Endothelial cell of umbilical vein (primary cell): ENCODE results near the gene LHFPL6. TPM values are rescaled to one million over a fixed set of nuclear protein-coding genes. Genes with fewer than 3 reads are reported as not detected.

Experiments
- BruUV-seq: library from RNA; stranded (reverse); fragments of 400-500 nt; replicated peaks from 2 replicates; lab custom pipeline; 2021; lab: Mats Ljungman, UMichigan
- CTCF ChIA-PET: fragments of 300-600, 350-600 bp; sonication (Branson Sonifier 250); formaldehyde crosslinking; loops from one replicate; lab custom pipeline; 2021; ENCODE audit warnings: antibody characterized with exemption, inconsistent platforms; lab: Charles Lee
- POLR2A ChIA-PET: fragments of 300-600, 350-600 bp; sonication (Branson Sonifier 250); formaldehyde crosslinking; loops from one replicate; lab custom pipeline; 2021; ENCODE audit warnings: antibody characterized with exemption, inconsistent platforms; lab: Charles Lee
- DNase-seq: peaks from one replicate; pipeline ENCODE4 v3.0.0-alpha.2; 2011; ENCODE audit warnings: low read depth, low spot score
- FAIRE-seq: peaks from 2 replicates; lab custom pipeline; 2011; peaks lifted over from hg19 to GRCh38; lab: Jason Lieb, UNC
- H2AFZ ChIP-seq: 2 replicates; pipeline ENCODE4 v1.6.0; 2012; ENCODE audit warnings: low read depth, low read length, control low read depth, inconsistent platforms
- H3K27ac ChIP-seq: 2 replicates; pipeline ENCODE4 v1.5.1; 2011; ENCODE audit warnings: low read depth, mild to moderate bottlenecking, control low read depth, low read length, moderate library complexity; ENCODE audit not compliant: insufficient read depth
- H3K27me3 ChIP-seq, 2 experiments: 2 replicates each; pipeline versions ENCODE4 v1.6.0 to v1.6.1; 2011; ENCODE audit warnings: low read length in 2 of 2, mixed read lengths in 1 of 2; ENCODE audit not compliant: control insufficient read depth in 2 of 2, insufficient read depth in 2 of 2
- H3K36me3 ChIP-seq, 2 experiments: 2 replicates in 1 of 2; 3 replicates in 1 of 2; pipeline ENCODE4 v1.5.1; 2011; ENCODE audit warnings: low read length in 2 of 2, mild to moderate bottlenecking in 1 of 2, moderate library complexity in 1 of 2; ENCODE audit not compliant: control insufficient read depth in 2 of 2, insufficient read depth in 2 of 2; ENCODE audit errors: extremely low read depth in 1 of 2
- H3K4me1 ChIP-seq: 3 replicates; pipeline ENCODE4 v1.5.1; 2011; ENCODE audit warnings: mild to moderate bottlenecking, low read length; ENCODE audit not compliant: control insufficient read depth, insufficient read depth; ENCODE audit errors: extremely low read depth
- H3K4me2 ChIP-seq: 2 replicates; pipeline ENCODE4 v1.6.1; 2011; ENCODE audit warnings: low read length, control low read depth, mixed read lengths; ENCODE audit not compliant: insufficient read depth
- H3K4me3 ChIP-seq, 3 experiments: fragments of 200-600 bp in 1 of 3; sonication (generic), shearing (Covaris generic) in 1 of 3; replicated peaks in 1 of 3; 2 replicates each; pipeline ENCODE4 v1.5.1; 2011 to 2016; ENCODE audit warnings: control low read depth in 3 of 3, low read length in 3 of 3, mild to moderate bottlenecking in 2 of 3, inconsistent platforms in 1 of 3, low read depth in 1 of 3, moderate library complexity in 1 of 3; ENCODE audit not compliant: insufficient read depth in 1 of 3
- H3K79me2 ChIP-seq: 2 replicates; pipeline ENCODE4 v1.6.0; 2012; ENCODE audit warnings: low read length, inconsistent platforms; ENCODE audit not compliant: control insufficient read depth, insufficient read depth
- H3K9ac ChIP-seq: replicated peaks from 2 replicates; pipeline ENCODE3; 2011; ENCODE audit warnings: low read length, control low read depth; ENCODE audit not compliant: insufficient read depth; ENCODE audit errors: extremely low read depth
- H3K9me1 ChIP-seq: replicated peaks from 3 replicates; pipeline ENCODE4 v1.6.0; 2011; ENCODE audit warnings: mild to moderate bottlenecking, low read length; ENCODE audit not compliant: control insufficient read depth, insufficient read depth; ENCODE audit errors: extremely low read depth
- H3K9me3 ChIP-seq: replicated peaks from 2 replicates; pipeline ENCODE4 v1.5.1; 2012; ENCODE audit warnings: low read length, inconsistent platforms; ENCODE audit not compliant: control insufficient read depth, insufficient read depth
- H4K20me1 ChIP-seq: replicated peaks from 2 replicates; pipeline ENCODE3; 2011; ENCODE audit warnings: mild to moderate bottlenecking, low read length; ENCODE audit not compliant: control insufficient read depth, insufficient read depth; ENCODE audit errors: extremely low read depth
- EZH2 ChIP-seq: IDR thresholded peaks from 2 replicates; pipeline ENCODE4 v1.6.1; 2012; ENCODE audit warnings: borderline replicate concordance, low read depth, mild to moderate bottlenecking, moderate library complexity, low read length, inconsistent platforms; ENCODE audit not compliant: severe bottlenecking
- FOS ChIP-seq: IDR thresholded peaks from 2 replicates; pipeline ENCODE4 v1.6.1; 2011; ENCODE audit warnings: mild to moderate bottlenecking, low read length, moderate library complexity, borderline replicate concordance; ENCODE audit not compliant: insufficient read depth
- GATA2 ChIP-seq: IDR thresholded peaks from 2 replicates; pipeline ENCODE4 v1.7.0; 2011; ENCODE audit warnings: low read depth, mild to moderate bottlenecking, moderate library complexity, mixed read lengths, low read length; ENCODE audit not compliant: insufficient read length, insufficient read depth
- JUN ChIP-seq: IDR thresholded peaks from 2 replicates; pipeline ENCODE4 v1.6.1; 2011; ENCODE audit warnings: borderline replicate concordance, low read depth; ENCODE audit not compliant: insufficient read length, insufficient read depth
- MYC ChIP-seq: IDR thresholded peaks from one replicate; pipeline ENCODE4 v1.6.1; 2011; ENCODE audit warnings: mild to moderate bottlenecking, low read depth, low read length
- POLR2A ChIP-seq: IDR thresholded peaks from 2 replicates; pipeline ENCODE4 v1.6.1; 2012; ENCODE audit warnings: low read depth, mild to moderate bottlenecking, control low read depth, low read length
- POLR2AphosphoS5 ChIP-seq: IDR thresholded peaks from 2 replicates; pipeline ENCODE4 v1.6.1; 2012; ENCODE audit warnings: low read depth, mild to moderate bottlenecking, control low read depth, low read length, moderate library complexity; ENCODE audit not compliant: insufficient read depth
- dilution Hi-C: fragments of 300-500 bp; cut with MboI; formaldehyde crosslinking; loops from one replicate; pipeline ENCODE4 v1.15.0; 2019; ENCODE audit warnings: low sequenced_read_pairs; ENCODE audit not compliant: extremely low pct_ligation_motif_present
- intact Hi-C: fragments of 100-400 bp; cut with micrococcal nuclease; formaldehyde crosslinking; loops from one replicate; pipeline ENCODE4 v1.10.0; 2022
- polyA plus RNA-seq, 4 experiments: library from polyadenylated mRNA; depleted of rRNA in 3 of 4; stranded (reverse) in 3 of 4; unstranded in 1 of 4; fragments of >200 nt; gene quantifications; 2 replicates each; pipeline versions ENCODE4 v1.2.1 to v1.2.3, GENCODE V29; 2011 to 2012; ENCODE audit warnings: missing spikeins in 1 of 4
- total RNA-seq: library from RNA; stranded (reverse); gene quantifications from 2 replicates; pipeline ENCODE4 v1.2.3, GENCODE V29; 2021
- TF ChIP-seq, protein P1 (sequence below): IDR thresholded peaks from 2 replicates; pipeline ENCODE4 v1.6.1; 2011; ENCODE audit not compliant: insufficient read depth, insufficient read length
- TF ChIP-seq, protein P2 (sequence below), 2 donors: IDR thresholded peaks; 1 replicate in 1 of 2; 2 replicates in 1 of 2; pipeline ENCODE4 v1.5.1; 2011; ENCODE audit warnings: low read length in 2 of 2, mild to moderate bottlenecking in 2 of 2, moderate library complexity in 2 of 2, control low read depth in 1 of 2, inconsistent platforms in 1 of 2, low read depth in 1 of 2; ENCODE audit not compliant: insufficient read depth in 1 of 2; ENCODE audit errors: extremely low read depth in 1 of 2

Gene LHFPL6
- total and polyA plus RNA-seq, 2 donors (not counting 3 experiments of a cell fraction or from before 2014, with no cell fraction given) = 17.5 to 19.4 TPM

DNA sequence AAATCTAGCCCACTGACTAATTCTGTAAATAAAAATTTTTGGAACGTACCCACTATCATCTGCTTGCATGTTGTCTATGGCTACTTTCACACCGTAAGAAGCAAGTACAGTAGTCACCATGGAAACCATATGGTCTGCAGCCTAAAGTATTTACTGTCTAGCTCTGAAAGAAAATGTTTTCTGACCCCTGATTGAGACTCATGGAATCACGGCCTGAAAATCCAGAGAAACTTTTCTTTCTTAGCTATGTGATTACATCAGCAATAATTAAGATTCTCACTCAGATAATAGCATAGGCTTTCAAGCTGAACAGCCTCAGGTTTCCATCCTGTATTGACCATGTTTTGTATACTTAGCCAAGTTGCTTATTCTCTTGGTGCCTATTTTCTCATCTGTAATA lies 300.2 kb downstream of the LHFPL6 start:
- no peaks in the 10 kb centered on the region for H3K9me1 ChIP-seq
- H3K4me1 ChIP-seq = no peaks in the 10 kb centered on the region
- ChIA-PET CTCF (no interaction called here), POLR2A (no interaction called here)
- no peaks in the 10 kb centered on the region for H4K20me1 ChIP-seq
- H3K4me3 ChIP-seq = no peak overlapping the region
- H3K27me3 ChIP-seq = no peaks in the 10 kb centered on the region
- H3K79me2 ChIP-seq = no peaks in the 10 kb centered on the region
- BruUV-seq = no TSS peak
- no peak overlapping the region for H3K9ac ChIP-seq
- dilution Hi-C loops (no loop called here), intact Hi-C loops (no loop called here)
- H3K9me3 ChIP-seq = no peaks in the 10 kb centered on the region
- H3K4me2 ChIP-seq = no peak overlapping the region
- TF ChIP-seq JUN = no peak
- TF ChIP-seq EZH2 = no peak
- no peak for TF ChIP-seq POLR2A
- no peak for TF ChIP-seq MYC
- TF ChIP-seq, protein P1, sequence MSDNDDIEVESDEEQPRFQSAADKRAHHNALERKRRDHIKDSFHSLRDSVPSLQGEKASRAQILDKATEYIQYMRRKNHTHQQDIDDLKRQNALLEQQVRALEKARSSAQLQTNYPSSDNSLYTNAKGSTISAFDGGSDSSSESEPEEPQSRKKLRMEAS = no peak
- no peak for TF ChIP-seq POLR2AphosphoS5
- TF ChIP-seq FOS = no peak
- TF ChIP-seq, protein P2, sequence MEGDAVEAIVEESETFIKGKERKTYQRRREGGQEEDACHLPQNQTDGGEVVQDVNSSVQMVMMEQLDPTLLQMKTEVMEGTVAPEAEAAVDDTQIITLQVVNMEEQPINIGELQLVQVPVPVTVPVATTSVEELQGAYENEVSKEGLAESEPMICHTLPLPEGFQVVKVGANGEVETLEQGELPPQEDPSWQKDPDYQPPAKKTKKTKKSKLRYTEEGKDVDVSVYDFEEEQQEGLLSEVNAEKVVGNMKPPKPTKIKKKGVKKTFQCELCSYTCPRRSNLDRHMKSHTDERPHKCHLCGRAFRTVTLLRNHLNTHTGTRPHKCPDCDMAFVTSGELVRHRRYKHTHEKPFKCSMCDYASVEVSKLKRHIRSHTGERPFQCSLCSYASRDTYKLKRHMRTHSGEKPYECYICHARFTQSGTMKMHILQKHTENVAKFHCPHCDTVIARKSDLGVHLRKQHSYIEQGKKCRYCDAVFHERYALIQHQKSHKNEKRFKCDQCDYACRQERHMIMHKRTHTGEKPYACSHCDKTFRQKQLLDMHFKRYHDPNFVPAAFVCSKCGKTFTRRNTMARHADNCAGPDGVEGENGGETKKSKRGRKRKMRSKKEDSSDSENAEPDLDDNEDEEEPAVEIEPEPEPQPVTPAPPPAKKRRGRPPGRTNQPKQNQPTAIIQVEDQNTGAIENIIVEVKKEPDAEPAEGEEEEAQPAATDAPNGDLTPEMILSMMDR (IDR thresholded peaks at IDR 0.05; ENCODE audit: extremely low read depth in 1 of 2, insufficient read depth in 1 of 2, low read depth in 1 of 2, low read length in 2 of 2) = no peak
- TF ChIP-seq GATA2 = no peak
- FAIRE-seq (no peak), DNase-seq (no peak)
- H3K27ac ChIP-seq = no peak overlapping the region
- no peak overlapping the region for H2AFZ ChIP-seq
- no peaks in the 10 kb centered on the region for H3K36me3 ChIP-seq
